ENCODE measurements around the gene PGM3.

PGM3 gene

DNA sequence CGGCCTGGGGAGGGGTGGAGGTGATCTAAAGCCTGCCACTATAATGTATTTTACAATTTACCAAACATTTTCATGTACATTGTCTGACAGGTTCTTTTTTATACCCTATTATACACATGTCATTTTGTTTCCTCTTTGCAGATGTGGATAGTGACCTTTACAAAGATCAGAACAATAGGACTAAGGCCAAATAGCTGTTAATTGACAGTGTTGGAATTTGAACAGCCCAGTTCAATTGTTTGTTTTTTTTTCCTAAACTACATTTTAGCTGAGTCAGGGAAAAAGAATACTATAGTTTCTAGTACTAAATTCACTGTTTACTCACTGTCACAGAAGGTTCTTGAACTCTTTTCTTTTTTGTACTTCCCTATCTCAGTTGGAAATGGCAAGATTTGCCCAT lies 40.2 kb downstream of the PGM3 start:
- TF ChIP-seq, protein P1, sequence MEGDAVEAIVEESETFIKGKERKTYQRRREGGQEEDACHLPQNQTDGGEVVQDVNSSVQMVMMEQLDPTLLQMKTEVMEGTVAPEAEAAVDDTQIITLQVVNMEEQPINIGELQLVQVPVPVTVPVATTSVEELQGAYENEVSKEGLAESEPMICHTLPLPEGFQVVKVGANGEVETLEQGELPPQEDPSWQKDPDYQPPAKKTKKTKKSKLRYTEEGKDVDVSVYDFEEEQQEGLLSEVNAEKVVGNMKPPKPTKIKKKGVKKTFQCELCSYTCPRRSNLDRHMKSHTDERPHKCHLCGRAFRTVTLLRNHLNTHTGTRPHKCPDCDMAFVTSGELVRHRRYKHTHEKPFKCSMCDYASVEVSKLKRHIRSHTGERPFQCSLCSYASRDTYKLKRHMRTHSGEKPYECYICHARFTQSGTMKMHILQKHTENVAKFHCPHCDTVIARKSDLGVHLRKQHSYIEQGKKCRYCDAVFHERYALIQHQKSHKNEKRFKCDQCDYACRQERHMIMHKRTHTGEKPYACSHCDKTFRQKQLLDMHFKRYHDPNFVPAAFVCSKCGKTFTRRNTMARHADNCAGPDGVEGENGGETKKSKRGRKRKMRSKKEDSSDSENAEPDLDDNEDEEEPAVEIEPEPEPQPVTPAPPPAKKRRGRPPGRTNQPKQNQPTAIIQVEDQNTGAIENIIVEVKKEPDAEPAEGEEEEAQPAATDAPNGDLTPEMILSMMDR (IDR thresholded peaks at IDR 0.05) = no peak

DNA sequence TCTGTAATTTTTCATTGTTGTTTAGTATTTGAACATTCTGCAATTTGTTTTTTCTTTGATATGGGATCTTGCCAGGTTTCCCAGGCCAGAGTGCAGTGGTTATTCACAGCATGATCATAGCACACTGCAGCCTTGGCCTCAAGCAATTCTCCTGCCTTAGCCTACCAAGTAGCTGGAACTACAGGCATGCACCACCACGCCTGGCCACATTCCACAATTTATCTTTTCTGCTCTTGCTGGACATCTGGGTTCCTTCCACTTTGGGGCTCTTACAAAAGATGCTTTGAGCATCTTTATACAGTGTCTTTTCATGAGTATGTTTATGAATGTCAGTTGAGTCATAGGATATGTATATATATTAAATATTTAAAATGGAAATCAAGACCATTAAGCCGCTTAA lies 42.0 kb downstream of the PGM3 start:
- TF ChIP-seq, protein P1 (IDR thresholded peaks at IDR 0.05) = no peak

DNA sequence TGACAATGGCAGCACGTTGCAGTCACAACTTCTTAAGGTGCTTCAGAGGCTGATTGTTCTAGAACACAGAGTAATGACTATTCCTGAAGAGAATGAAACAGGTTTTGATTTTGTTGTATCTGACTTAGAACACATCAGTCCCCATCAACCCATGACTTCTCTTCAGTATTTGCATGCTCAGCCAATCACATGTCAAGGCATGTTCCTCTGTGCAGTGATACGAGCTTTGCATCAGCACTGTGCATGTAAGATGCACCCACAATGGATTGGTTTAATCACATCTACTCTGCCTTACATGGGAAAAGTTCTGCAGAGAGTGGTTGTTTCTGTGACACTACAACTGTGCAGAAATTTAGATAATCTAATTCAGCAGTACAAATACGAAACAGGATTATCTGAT lies 54.3 kb downstream of the PGM3 start:
- TF ChIP-seq, protein P1 (IDR thresholded peaks at IDR 0.05) = no peak

DNA sequence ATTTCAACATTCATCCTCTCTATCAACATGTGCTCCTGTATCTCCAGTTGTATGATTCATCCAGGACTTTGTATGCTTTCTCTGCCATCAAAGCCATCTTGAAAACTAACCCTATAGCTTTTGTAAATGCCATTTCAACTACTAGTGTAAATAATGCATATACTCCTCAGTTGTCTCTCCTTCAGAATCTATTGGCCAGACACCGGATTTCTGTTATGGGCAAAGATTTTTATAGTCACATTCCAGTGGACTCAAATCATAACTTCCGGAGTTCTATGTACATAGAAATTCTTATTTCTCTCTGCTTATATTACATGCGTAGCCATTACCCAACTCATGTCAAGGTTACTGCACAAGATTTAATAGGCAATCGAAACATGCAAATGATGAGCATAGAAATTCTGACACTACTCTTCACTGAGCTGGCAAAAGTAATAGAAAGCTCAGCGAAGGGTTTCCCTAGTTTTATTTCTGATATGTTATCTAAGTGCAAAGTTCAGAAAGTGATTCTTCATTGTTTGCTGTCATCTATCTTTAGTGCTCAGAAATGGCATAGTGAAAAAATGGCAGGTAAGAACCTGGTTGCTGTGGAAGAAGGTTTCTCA lies 54.8 kb downstream of the PGM3 start:
- TF ChIP-seq, protein P1 (IDR thresholded peaks at IDR 0.05) = no peak

GRCh38 chr6:83132121-83132520 lies 60.9 kb downstream of the PGM3 start:
- TF ChIP-seq, protein P1 (IDR thresholded peaks at IDR 0.05) = no peak

- TF ChIP-seq, protein P1 (IDR thresholded peaks at IDR 0.05) = no peak
These were observed 65.1 kb downstream of the PGM3 start for GRCh38 chr6:83127976-83128375.

DNA sequence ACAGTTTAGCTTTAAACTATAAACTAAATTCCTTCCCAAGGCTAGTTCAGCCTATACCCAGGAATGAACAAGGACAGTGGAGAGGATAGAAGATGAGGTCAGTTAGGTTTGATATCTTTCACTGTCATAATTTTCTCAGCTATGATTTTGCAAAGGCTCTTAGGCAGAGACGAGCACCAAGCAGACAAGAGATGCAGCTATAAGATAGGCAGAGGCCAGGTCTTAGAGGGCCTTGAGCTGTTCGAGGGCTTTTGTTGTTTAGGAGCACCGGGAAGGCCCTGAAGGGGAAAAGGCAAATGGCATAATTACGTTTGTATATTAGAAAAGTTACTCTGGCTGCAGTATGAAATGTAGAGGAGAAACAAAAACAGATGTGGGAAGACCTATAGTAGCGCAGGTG lies 65.8 kb downstream of the PGM3 start:
- TF ChIP-seq, protein P1 (IDR thresholded peaks at IDR 0.05) = no peak

GRCh38 chr6:83126807-83127206 lies 66.3 kb downstream of the PGM3 start:
- TF ChIP-seq, protein P1 (IDR thresholded peaks at IDR 0.05) = no peak
